Measurements from ENCODE around the gene ATXN1. TPM values are rescaled to one million over a fixed set of nuclear protein-coding genes. Genes with fewer than 3 reads are reported as not detected.

ATXN1 gene
- total RNA-seq, 1 experiment from 2014 or later = 5.6 TPM

DNA sequence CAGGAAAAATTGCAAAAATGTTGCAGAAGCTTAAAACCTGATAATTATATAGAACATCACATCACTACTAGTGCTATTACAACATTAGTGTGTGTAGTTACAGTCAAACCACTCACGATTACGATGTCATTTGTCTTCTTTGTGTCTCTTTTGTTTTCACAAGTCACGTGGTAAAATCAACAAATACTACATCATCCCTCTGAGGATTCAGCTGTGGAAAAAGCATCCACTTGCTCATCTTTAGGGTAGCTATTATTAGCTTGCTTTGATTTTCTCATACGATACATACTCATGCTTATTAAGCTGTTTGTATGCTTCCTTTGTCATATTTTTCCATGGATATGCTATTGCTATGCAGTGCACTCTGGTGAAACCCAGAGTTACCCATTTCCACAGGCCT lies 22.2 kb upstream of the ATXN1 start:
- no peak overlapping the region for H3K56ac ChIP-seq (ENCODE audit: insufficient read length, low read depth, low read length)
- no peak overlapping the region for H3K27ac ChIP-seq (ENCODE audit: insufficient read length, low read depth, low read length)
- Mint-ChIP-seq H3K9me3 (peaks cover 16 to 17% of the 10 kb centered on the region in 2 experiments), H3K4me1 (peaks cover 5 to 7% of the 10 kb centered on the region in 2 experiments), H3K27ac (no peak overlapping the region), H3K4me3 (no peak overlapping the region), H3K36me3 (ENCODE audit: insufficient read depth in 1 of 3, low read depth in 3 of 3) (peaks cover 4 to 10% (median 7%) of the 10 kb centered on the region in 3 experiments), H3K27me3 (ENCODE audit: low read depth) (peaks cover 1% of the 10 kb centered on the region; the same call in 1 of the 2 replicates)
- no peak for DNase-seq
- TF ChIP-seq, protein P1, sequence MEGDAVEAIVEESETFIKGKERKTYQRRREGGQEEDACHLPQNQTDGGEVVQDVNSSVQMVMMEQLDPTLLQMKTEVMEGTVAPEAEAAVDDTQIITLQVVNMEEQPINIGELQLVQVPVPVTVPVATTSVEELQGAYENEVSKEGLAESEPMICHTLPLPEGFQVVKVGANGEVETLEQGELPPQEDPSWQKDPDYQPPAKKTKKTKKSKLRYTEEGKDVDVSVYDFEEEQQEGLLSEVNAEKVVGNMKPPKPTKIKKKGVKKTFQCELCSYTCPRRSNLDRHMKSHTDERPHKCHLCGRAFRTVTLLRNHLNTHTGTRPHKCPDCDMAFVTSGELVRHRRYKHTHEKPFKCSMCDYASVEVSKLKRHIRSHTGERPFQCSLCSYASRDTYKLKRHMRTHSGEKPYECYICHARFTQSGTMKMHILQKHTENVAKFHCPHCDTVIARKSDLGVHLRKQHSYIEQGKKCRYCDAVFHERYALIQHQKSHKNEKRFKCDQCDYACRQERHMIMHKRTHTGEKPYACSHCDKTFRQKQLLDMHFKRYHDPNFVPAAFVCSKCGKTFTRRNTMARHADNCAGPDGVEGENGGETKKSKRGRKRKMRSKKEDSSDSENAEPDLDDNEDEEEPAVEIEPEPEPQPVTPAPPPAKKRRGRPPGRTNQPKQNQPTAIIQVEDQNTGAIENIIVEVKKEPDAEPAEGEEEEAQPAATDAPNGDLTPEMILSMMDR (conservative IDR thresholded peaks at IDR 0.05) = no peak
- no peak overlapping the region for H2BK120ac ChIP-seq (ENCODE audit: low read depth, low read length, poor library complexity, severe bottlenecking)
- H3K4ac ChIP-seq (ENCODE audit: low read depth, low read length) = no peak overlapping the region
- no peak overlapping the region for H4K8ac ChIP-seq (replicated peaks; ENCODE audit: insufficient read length, low read depth, low read length)
- no peak overlapping the region for H3K4me2 ChIP-seq (ENCODE audit: insufficient read depth, insufficient read length, low read length)
- H3T11ph ChIP-seq (ENCODE audit: low read length) = no peak overlapping the region
- no peak overlapping the region for H2AFZ ChIP-seq (ENCODE audit: low read length)
- H3K18ac ChIP-seq (ENCODE audit: insufficient read length, low read depth, low read length) = no peak overlapping the region
- H3K27me3 ChIP-seq (ENCODE audit: insufficient read depth, low read length) = no peaks in the 10 kb centered on the region
- no peaks in the 10 kb centered on the region for H3K79me1 ChIP-seq (ENCODE audit: insufficient read depth, low read depth, low read length, poor library complexity, severe bottlenecking)
- H3K4me1 ChIP-seq (ENCODE audit: insufficient read depth, low read length) = no peaks in the 10 kb centered on the region; the same call in 1 of the 2 replicates
- H2BK20ac ChIP-seq (ENCODE audit: low read depth, low read length, poor library complexity, severe bottlenecking) = no peak overlapping the region
- no CpG with 5 or more reads among the region's 4 CpGs for WGBS (ENCODE audit: extremely low coverage, insufficient read length, low lambda C conversion rate)
- no peak overlapping the region for H2BK15ac ChIP-seq (ENCODE audit: low read depth, low read length)
- H4K5ac ChIP-seq (ENCODE audit: insufficient read length, low read depth, low read length) = no peak overlapping the region
- no peak overlapping the region for H3K9ac ChIP-seq (ENCODE audit: extremely low read depth, insufficient read length, low read length)
- no peak overlapping the region for H2AK5ac ChIP-seq (ENCODE audit: insufficient read length, low read length)
- no peaks in the 10 kb centered on the region for H3K9me3 ChIP-seq (ENCODE audit: control insufficient read depth, low read depth, low read length)
- no peak overlapping the region for H3K14ac ChIP-seq (ENCODE audit: insufficient read depth, low read length)
- H3K23ac ChIP-seq (ENCODE audit: insufficient read length, low read depth, low read length) = no peak overlapping the region
- no peaks in the 10 kb centered on the region for H3K79me2 ChIP-seq (ENCODE audit: insufficient read depth, low read length)
- no peaks in the 10 kb centered on the region for H4K20me1 ChIP-seq (ENCODE audit: control insufficient read depth, insufficient read depth, insufficient read length)
- no peak overlapping the region for H2BK12ac ChIP-seq (ENCODE audit: insufficient read length, low read depth, low read length)
- H2BK5ac ChIP-seq (ENCODE audit: insufficient read length, low read length) = no peak overlapping the region
- H4K91ac ChIP-seq (ENCODE audit: insufficient read length, low read depth, low read length) = no peak overlapping the region
- H3K23me2 ChIP-seq (ENCODE audit: insufficient read length, low read depth, low read length, poor library complexity, severe bottlenecking) = no peaks in the 10 kb centered on the region
